AG09309 (cell line): ENCODE results near the gene FIGN.
A peak's percentile ranks its signal among the peaks of the same experiment; 100 is the strongest.

ENCODE experiments used
- DNase-seq: peaks from one replicate; pipeline ENCODE4 v3.0.0-alpha.2; 2010; ENCODE audit warnings: low read depth
- H3K4me3 ChIP-seq: 2 replicates; pipeline ENCODE4 v1.5.1; 2011; ENCODE audit warnings: mild to moderate bottlenecking, low read depth, low read length, moderate library complexity; ENCODE audit not compliant: control insufficient read depth
- TF ChIP-seq, protein P1 (sequence below): IDR thresholded peaks from 2 replicates; pipeline ENCODE4 v1.5.1; 2011; ENCODE audit warnings: mild to moderate bottlenecking, low read depth, low read length, inconsistent platforms; ENCODE audit not compliant: insufficient read depth, control insufficient read depth; ENCODE audit errors: missing control alignments

The FIGN gene, protein sequence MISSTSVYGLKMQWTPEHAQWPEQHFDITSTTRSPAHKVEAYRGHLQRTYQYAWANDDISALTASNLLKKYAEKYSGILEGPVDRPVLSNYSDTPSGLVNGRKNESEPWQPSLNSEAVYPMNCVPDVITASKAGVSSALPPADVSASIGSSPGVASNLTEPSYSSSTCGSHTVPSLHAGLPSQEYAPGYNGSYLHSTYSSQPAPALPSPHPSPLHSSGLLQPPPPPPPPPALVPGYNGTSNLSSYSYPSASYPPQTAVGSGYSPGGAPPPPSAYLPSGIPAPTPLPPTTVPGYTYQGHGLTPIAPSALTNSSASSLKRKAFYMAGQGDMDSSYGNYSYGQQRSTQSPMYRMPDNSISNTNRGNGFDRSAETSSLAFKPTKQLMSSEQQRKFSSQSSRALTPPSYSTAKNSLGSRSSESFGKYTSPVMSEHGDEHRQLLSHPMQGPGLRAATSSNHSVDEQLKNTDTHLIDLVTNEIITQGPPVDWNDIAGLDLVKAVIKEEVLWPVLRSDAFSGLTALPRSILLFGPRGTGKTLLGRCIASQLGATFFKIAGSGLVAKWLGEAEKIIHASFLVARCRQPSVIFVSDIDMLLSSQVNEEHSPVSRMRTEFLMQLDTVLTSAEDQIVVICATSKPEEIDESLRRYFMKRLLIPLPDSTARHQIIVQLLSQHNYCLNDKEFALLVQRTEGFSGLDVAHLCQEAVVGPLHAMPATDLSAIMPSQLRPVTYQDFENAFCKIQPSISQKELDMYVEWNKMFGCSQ

DNA sequence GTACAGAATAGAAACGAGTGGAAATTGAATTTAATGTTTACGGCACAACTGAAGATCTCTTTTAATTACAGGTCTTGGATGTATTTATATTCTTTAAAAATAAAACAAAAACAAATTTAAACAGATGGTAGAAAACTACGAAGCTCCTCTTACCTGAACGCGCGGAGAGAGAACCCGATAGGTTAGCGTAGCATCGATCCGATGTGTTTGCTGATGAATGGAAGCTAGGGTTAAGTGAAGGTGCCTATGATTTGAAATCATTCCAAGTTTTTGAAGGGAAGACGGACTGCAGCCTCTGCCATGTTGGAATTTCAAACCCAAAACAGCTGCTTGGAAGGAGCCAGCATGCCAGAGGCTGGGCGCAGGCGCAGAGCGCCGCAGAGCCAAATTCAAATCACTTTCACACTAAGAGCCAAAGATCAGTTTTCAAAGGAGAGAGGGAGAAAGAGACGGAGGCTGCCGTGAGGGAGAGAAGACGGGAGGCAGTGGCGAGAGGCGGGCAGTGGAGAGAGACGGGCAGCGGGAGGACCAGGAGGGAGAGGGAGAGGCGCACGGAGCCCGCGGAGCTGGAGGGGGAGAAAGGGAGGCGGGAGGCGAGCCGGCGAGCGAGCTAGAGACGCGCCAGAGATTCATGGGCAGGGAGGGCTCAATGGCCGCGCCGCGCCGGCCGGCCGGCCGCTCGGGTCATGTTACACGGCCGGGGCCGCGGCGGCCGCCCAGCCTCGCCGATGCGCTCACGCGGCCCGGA is at the start of gene FIGN:
TSS of gene FIGN (minus strand) at position 324 of the 748 bp plus-strand sequence. CDS start 1,081 bp downstream, outside the sequence.
- peak within 1 kb of the TSS; percentile 90 for H3K4me3 ChIP-seq
- TF ChIP-seq, protein P1, sequence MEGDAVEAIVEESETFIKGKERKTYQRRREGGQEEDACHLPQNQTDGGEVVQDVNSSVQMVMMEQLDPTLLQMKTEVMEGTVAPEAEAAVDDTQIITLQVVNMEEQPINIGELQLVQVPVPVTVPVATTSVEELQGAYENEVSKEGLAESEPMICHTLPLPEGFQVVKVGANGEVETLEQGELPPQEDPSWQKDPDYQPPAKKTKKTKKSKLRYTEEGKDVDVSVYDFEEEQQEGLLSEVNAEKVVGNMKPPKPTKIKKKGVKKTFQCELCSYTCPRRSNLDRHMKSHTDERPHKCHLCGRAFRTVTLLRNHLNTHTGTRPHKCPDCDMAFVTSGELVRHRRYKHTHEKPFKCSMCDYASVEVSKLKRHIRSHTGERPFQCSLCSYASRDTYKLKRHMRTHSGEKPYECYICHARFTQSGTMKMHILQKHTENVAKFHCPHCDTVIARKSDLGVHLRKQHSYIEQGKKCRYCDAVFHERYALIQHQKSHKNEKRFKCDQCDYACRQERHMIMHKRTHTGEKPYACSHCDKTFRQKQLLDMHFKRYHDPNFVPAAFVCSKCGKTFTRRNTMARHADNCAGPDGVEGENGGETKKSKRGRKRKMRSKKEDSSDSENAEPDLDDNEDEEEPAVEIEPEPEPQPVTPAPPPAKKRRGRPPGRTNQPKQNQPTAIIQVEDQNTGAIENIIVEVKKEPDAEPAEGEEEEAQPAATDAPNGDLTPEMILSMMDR = no peak
- peak; percentile 61 for DNase-seq

DNA sequence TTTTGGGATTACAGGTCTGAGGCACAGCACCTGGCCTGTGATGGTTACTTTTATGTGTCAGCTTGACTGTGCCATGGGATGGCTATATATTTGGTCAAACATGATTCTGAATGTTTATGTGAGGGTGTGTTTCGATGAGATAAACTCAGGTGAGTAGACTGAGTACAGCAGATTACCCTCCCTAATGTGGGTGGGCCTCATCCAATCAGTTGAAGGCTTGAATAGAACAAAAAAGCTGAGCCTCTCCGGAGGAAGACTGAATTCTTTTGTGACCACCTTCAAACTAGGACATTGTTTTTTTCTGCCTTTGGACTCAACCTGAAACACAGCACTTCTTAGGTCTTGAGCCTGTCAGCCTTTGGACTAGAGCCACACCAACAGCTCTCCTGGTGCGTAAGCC is 49.4 kb upstream of the FIGN start:
- TF ChIP-seq, protein P1 = no peak

DNA sequence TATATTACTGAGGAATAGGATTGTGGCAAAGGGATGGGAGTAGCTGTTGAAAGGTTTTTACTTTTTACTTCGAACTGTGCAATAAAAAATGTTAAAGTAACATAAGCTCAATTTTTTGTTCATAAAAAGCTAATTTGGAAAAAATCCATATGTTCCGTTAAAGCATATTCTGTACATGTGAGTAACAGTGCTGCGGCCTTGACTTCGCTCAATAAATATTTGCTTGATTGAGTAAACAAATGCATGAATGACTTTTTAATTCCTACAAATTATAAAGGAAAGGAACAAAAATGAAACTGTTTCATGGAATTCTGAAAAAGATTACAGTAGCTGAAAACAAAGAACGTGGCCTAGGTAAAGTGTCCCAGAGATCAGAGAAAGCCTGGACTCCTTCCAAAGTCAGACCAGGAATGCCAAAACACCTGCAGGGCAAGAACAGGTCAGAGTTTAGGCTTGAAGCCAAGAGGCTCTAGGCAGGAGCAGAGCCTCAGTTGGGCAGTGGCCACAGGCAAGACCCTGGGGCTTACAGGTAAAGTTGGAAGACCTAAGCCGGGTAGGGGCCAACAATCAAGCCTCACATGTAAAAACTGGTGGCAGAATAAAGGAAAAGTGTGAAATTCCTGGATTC is 44.3 kb upstream of the FIGN start:
- DNase-seq = no peak
- TF ChIP-seq, protein P1 = no peak
- no peak overlapping the region for H3K4me3 ChIP-seq

More for the DNA sequence above, 49.4 kb upstream of the FIGN start:
- no peak overlapping the region for H3K4me3 ChIP-seq
- DNase-seq = no peak

DNA sequence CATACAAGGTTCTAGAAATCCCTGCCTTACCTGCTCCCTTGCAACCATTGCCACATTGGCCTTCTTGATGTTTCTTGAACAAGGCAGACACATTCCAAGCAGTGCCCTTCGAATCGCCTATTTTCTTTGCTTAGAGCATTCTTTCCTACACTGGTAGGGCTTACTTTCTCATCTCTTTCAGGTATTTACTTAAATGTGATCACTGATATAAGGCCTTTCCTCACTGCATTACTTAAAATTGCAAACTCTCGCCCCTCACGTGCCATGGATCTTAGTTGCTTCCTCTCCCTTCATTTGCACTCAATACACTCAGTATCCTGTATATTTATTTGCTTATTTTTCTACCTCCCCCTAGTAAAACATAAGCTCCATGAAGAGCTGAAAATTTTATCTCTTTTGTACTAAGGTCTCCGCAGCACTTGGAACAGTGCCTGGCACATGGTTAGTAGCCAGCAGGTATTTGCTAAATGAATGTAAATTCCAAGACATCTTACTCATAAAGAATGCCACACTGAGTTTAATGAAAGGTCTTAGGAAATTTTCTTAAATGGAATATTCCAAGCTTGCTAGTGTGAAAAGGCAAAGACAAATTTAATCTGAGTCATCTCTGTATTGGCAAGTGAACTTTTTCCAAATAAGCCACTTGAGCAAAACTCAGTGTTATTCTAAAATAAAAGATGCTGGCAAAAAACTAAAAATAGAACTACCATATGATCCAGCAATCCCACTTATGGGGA is 42.4 kb upstream of the FIGN start:
- DNase-seq = peak; percentile 87
- no peak overlapping the region for H3K4me3 ChIP-seq
- TF ChIP-seq, protein P1 = no peak

DNA sequence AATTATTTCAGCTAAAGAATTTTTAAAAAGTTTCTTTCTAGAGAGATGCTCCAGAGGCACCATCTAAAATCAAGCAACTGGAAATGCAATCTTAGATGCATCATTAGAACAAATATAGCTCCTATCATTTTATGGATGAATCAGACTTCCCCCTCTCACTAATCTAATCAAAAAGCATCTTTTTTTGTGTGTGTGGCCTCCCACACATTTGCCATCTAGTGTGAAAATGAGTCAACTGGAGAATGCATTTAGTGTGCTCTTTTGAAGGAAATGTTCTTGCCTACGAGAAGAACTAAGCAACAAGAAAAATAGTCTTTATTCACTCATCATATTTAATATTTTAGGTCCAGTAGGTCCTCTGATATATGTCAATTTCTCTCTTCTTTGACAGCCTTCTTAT is 39.5 kb upstream of the FIGN start:
- TF ChIP-seq, protein P1 = no peak
- no peak overlapping the region for H3K4me3 ChIP-seq
- no peak for DNase-seq
